Measurements from ENCODE around the gene NR2C1.

The NR2C1 gene

GRCh38 chr12:95054206-95054605 lies 19.2 kb downstream of the NR2C1 start:
- TF ChIP-seq CEBPB (IDR thresholded peaks at IDR 0.05) (no peak), TAF1 (IDR thresholded peaks at IDR 0.05; ENCODE audit: low read depth) (no peak), YY1 (IDR thresholded peaks at IDR 0.05; ENCODE audit: low read depth) (no peak), EP300 (IDR thresholded peaks at IDR 0.05; ENCODE audit: borderline replicate concordance) (no peak), TEAD4 (IDR thresholded peaks at IDR 0.05) (no peak), EGR1 (IDR thresholded peaks at IDR 0.05) (no peak), ZBTB7A (IDR thresholded peaks at IDR 0.05; ENCODE audit: low read depth) (no peak), NFIC (IDR thresholded peaks at IDR 0.05) (no peak), RAD21 (IDR thresholded peaks at IDR 0.05; ENCODE audit: low read depth) (no peak), CREB1 (IDR thresholded peaks at IDR 0.05; ENCODE audit: low read depth) (no peak), TCF12 (IDR thresholded peaks at IDR 0.05; ENCODE audit: low read depth) (no peak), USF1 (IDR thresholded peaks at IDR 0.05) (no peak)

- no peak for TF ChIP-seq EP300 (IDR thresholded peaks at IDR 0.05; ENCODE audit: borderline replicate concordance)
- TF ChIP-seq NFIC (IDR thresholded peaks at IDR 0.05) = no peak
- TF ChIP-seq TEAD4 (IDR thresholded peaks at IDR 0.05) = no peak
- no peak for TF ChIP-seq CEBPB (IDR thresholded peaks at IDR 0.05)
- no peak for TF ChIP-seq CREB1 (IDR thresholded peaks at IDR 0.05; ENCODE audit: low read depth)
- no peak for TF ChIP-seq TAF1 (IDR thresholded peaks at IDR 0.05; ENCODE audit: low read depth)
- no peak for TF ChIP-seq USF1 (IDR thresholded peaks at IDR 0.05)
- no peak for TF ChIP-seq ZBTB7A (IDR thresholded peaks at IDR 0.05; ENCODE audit: low read depth)
- no peak for TF ChIP-seq REST (IDR thresholded peaks at IDR 0.05; ENCODE audit: low read depth)
- no peak for TF ChIP-seq EGR1 (IDR thresholded peaks at IDR 0.05)
- no peak for TF ChIP-seq TCF12 (IDR thresholded peaks at IDR 0.05; ENCODE audit: low read depth)
- TF ChIP-seq YY1 (IDR thresholded peaks at IDR 0.05; ENCODE audit: low read depth) = no peak
- no peak for TF ChIP-seq MAX (IDR thresholded peaks at IDR 0.05)
- no peak for TF ChIP-seq FOXM1 (IDR thresholded peaks at IDR 0.05; ENCODE audit: borderline replicate concordance, low read depth)
- no peak for TF ChIP-seq RAD21 (IDR thresholded peaks at IDR 0.05; ENCODE audit: low read depth)
Measured at GRCh38 chr12:95051241-95051640, 22.2 kb downstream of the NR2C1 start.

- TF ChIP-seq YY1 (IDR thresholded peaks at IDR 0.05; ENCODE audit: low read depth) (no peak), MAX (IDR thresholded peaks at IDR 0.05) (no peak), EGR1 (IDR thresholded peaks at IDR 0.05) (no peak), TAF1 (IDR thresholded peaks at IDR 0.05; ENCODE audit: low read depth) (no peak), ZBTB7A (IDR thresholded peaks at IDR 0.05; ENCODE audit: low read depth) (no peak), REST (IDR thresholded peaks at IDR 0.05; ENCODE audit: low read depth) (no peak), TCF12 (IDR thresholded peaks at IDR 0.05; ENCODE audit: low read depth) (no peak), RAD21 (IDR thresholded peaks at IDR 0.05; ENCODE audit: low read depth) (no peak), TEAD4 (IDR thresholded peaks at IDR 0.05) (no peak), NFIC (IDR thresholded peaks at IDR 0.05) (no peak), USF1 (IDR thresholded peaks at IDR 0.05) (no peak), EP300 (IDR thresholded peaks at IDR 0.05; ENCODE audit: borderline replicate concordance) (no peak), FOXM1 (IDR thresholded peaks at IDR 0.05; ENCODE audit: borderline replicate concordance, low read depth) (no peak), CREB1 (IDR thresholded peaks at IDR 0.05; ENCODE audit: low read depth) (no peak), CEBPB (IDR thresholded peaks at IDR 0.05) (no peak)
Measured at GRCh38 chr12:95037906-95038305, 35.5 kb downstream of the NR2C1 start.

GRCh38 chr12:95034750-95035149 lies 38.7 kb downstream of the NR2C1 start:
- TF ChIP-seq USF1 (IDR thresholded peaks at IDR 0.05) (no peak), REST (IDR thresholded peaks at IDR 0.05; ENCODE audit: low read depth) (no peak), EP300 (IDR thresholded peaks at IDR 0.05; ENCODE audit: borderline replicate concordance) (no peak)

Measured in Ishikawa (cell line).